HG02852 (cell line): ENCODE results near the gene FGF12.

Experiments used
- ATAC-seq: cut with Tn5 transposase; IDR thresholded peaks from one replicate; pipeline ENCODE4 v1.9.1; 2021; ENCODE audit warnings: mild to moderate bottlenecking, moderate library complexity; ENCODE audit not compliant: unreplicated experiment

FGF12 gene

DNA sequence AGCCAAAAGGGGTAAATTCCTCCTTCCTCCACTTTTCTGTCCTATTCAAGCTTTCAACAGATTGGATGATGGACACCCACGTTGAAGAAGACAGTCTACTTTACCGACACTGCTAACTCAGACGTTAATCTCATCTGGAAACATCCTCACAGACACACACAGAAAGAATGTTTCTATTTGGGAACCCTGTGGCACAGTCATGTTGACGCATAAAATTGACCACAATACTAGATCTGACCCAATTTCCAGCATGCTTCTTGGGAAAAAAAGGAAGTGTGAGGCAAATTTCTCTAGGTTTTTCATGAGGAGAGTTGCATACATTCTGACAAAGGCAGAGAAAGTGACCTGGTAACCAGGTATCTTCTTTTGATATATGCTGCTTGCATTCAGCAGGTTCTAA, 594.1 kb downstream of the FGF12 start:
- no peak for ATAC-seq

DNA sequence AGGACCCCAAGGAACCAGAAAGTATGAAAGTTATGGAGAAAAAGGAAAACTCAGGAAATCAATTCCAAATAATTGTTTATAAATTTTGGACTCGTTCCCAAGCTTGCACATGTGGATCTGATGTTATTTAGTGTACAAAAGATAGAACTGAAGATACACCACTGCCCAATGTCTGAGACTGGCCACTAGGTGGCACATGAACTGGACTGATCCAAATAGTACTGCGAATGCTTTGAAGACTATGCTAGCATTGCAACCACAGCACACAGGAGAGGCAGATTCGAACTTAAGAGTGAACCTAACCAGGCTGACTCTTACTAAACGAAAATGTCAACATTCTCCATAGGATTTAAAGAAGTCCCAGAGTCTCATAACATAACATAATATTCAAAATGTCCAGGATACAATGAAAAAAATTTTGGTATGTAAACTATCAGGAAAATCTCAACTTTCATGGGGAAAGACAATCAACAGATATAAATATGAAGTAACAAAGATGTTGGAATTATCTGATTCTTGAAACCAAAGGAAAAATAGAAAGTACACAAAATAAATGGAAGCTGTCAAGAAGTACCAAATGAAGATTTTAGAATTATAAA, 596.7 kb downstream of the FGF12 start:
- ATAC-seq: peak; percentile 78

DNA sequence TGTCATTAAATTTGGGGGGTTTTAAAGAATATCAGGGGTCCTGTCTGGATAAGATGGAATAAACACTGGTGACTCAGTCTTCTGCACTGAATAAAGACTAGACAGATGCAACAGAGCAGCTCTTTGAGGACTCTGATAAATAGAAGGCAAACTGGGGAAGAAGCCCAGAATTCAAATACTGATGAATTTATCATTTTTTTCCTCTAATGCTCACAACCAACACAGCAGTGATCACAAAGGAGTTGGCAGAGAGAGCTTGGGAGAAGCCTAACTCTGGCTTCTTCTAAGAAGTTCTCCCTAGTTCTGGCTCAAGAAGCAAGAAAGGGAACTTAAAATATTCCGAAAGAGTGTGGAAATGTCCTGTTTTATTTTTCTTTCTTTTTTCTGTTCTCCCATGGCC, 597.8 kb downstream of the FGF12 start:
- no peak for ATAC-seq

DNA sequence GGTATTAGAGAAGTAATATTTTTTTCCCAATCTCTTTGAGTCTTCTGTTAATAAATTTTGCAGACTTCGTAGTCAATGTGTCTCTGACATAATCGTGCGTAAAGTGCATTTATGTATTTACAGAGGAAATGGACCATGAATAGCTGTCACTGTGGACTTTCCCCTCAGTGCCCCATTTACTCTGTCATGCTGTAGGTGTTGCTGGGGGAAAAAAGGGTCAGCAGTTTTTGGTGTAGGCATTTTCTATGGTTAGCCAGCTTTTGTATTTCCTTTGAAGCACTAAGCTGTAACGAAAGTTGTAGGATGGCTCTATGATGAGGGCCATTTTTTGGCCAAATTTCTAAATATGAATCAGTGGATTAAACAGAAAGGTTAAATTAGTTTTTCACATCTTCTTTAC, 598.4 kb downstream of the FGF12 start:
- peak; percentile 69 for ATAC-seq

DNA sequence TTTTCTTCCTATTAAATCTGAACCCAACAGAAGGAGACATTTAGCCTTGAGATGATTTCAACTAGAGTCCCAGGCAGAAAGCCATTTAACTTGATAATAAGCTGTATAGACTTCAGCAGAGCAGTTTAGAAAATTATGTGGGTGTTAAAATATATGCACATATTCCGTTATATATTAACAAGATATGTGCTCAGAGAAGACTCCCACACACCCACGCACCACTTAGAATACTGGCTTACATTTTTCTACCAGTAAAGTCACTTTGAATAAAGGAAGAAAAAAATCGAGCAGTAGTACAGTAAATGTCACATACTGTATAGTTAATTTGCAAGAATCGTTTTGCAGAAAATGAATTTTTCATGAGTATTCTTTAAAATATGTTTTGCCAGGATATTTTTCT, 599.3 kb downstream of the FGF12 start:
- no peak for ATAC-seq

DNA sequence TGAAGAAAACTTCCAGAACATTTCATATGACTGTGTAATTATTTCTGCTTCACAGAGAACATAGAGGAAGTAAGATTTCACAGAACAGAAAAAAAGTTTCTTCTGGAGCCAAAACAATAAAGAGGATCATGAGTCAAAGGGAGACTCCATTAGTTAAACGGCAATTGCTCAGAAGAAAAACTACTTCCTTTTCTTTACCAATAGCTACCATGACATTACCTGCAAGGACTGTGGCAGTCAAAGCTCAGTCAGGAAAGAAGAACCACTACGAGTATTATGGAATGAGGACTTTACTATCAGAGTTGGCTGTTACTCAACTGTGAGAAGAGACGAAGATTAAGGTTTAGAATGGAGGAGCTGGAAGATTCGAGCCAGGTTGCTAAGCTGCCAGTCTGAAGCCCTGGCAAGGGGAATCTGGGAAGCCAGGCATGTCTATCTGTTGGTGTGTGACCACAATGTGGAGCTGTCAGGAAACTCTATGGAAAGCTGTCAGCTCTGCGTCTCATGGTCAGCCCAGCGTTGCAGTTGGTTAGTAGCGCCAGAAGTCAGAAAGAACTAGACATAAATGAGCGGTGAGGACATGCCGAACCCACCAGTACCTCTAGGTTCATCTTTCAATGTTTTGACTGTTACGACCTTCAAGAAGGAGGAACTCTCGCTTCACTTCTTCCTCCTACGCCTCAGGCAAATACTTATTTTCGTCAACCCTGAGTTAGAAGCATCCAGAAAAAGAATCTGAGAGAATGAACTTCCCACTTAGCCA, 604.3 kb downstream of the FGF12 start:
- ATAC-seq: peak; percentile 92

DNA sequence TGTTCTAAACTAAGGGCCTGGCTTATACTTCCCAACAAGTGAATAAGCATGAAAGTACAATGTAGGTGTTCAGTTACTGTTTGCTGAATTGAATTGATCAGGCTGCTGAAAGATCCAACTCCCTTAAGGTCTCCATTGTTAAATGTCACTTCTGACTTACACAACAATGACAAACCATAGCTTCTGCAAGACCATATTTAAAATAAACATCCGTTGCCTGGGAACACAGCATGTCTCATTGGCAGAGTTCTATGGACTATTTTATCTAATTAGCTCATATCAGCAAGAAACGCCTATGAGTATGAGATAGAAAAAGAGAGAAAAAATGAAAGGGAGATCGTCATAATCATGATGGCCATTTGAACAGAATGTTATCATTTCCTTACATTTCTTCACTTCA, 605.4 kb downstream of the FGF12 start:
- ATAC-seq: no peak

DNA sequence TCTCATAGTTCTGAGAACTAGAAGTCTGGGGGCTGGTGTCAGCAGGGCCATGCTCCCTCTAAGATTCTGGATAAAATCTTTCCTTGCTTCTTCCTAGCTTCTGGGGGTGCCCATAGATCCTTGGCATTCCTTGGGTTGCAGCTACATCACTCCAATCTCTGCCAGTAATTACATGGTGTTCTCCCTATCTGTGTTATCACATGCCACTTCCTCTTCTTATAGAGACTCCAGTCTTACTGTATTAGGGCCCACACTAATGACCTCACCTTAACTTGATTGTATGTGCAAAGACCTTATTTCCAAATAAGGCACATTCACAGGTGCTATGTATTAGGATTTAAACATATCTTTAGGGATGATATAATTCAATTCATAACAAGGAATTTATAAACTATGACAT, 618.5 kb downstream of the FGF12 start:
- no peak for ATAC-seq

DNA sequence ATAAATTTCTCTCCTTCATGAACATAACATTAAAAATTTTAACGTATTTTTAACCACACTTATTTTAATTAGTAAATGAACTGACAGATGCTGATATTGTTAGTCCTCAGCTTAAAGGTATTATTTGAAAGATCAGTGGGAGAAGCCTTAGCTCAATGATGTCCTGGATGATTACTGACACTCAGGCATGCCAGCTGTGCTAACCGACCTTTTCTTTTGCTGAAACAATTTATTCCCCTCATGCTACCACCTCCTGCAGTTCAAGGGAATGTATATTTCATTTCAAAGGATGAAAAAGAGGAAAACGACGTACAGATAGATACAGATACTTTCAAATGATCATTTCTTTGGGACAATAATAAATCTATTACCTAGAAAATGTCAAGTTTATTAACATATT, 620.8 kb downstream of the FGF12 start:
- no peak for ATAC-seq

DNA sequence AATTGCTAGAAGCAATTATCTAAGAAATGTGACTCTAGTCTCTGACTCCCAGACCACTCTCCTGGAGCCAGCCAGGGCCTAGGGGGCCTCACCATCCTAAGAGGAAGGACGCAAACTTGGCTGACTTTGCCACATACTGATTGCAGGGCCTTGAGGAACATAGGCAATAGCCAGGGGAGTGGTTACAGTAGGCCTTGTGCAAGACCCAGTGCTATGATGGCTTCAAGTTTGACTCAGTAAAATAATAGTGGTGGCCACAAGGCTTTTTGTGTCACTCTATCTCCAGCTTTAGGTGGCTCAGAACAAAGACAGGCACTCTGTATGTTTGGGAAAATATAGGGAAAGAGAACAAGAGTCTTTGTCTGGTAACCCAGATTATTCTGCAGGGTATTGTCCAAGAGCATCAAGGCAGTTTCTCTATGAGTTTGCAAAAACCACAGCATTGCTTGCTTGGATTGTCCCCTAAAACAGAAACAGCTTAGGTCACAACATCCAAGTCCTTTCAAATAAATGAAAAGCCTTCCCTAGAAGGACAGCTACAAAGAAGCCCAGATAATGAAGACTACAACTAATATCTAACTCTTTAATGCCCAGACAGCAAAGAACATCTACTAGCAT, 634.8 kb downstream of the FGF12 start:
- ATAC-seq: peak; percentile 68

DNA sequence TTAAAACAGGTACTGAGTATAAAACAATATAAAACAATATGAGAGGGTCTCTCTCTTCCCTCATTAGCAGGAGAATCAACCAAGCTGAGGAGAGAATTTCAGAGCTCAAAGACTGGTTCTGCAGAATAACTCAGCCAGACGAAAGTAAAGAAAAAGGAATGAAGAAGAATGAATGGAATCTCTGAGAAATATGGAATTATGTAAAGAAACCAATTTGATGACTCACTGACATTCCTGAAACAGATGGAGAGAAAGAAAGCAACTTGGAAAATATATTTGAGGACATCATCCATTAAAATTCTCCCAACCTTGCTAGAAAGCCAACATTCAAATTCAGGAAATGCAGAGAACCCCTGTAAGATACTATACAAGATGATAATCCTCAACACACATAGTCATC, 635.5 kb downstream of the FGF12 start:
- ATAC-seq: no peak

DNA sequence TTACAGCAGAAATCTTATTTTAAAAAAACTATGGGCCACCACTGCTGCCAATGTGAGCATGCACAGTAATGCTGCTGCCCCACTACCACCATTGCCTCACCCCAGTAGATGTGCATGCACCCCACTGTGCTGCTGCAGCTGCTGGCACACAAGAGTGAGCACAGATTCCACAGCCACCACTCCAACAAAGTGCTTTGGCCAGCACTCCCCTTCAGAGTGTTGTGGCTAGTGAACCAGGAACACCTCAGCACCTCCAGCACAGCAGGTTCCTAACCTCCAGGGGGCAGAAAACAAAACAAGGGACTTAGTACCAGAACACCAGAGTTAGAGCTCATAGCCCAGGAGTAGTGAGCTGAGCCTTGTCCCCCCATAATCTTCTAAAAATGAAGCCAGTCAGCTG, 636.8 kb downstream of the FGF12 start:
- ATAC-seq: peak; percentile 65
